Stomach (tissue), 9 donors: ENCODE data around the gene TLE6. TPM values are rescaled to one million over a fixed set of nuclear protein-coding genes. Genes with fewer than 3 reads are reported as not detected.

ENCODE experiments used
- DNase-seq, 2 donors: peaks; one replicate each; pipeline versions ENCODE4 v3.0.0 to v3.0.0-alpha.2; 2013 to 2019
- H3K27ac ChIP-seq, 5 donors: fragments of 200-600 bp in 4 of 5; sonication (generic) in 4 of 5; one replicate each; pipeline ENCODE4 v1.5.1; 2013 to 2019; ENCODE audit warnings: mild to moderate bottlenecking in 1 of 5, moderate library complexity in 1 of 5
- H3K27me3 ChIP-seq, 3 donors: fragments of 200-600 bp; sonication (generic); one replicate each; pipeline ENCODE4 v1.5.1; 2017 to 2019; ENCODE audit warnings: mixed run types in 1 of 3
- H3K36me3 ChIP-seq, 4 donors: fragments of 200-600 bp; sonication (generic); 1 replicate in 3 of 4; 2 replicates in 1 of 4; pipeline ENCODE4 v1.5.1; 2016 to 2019
- H3K4me1 ChIP-seq, 4 donors: fragments of 200-600 bp; sonication (generic); one replicate each; pipeline ENCODE4 v1.5.1; 2016 to 2019
- H3K4me3 ChIP-seq, 4 donors: fragments of 200-600 bp; sonication (generic) in 3 of 4; one replicate each; pipeline ENCODE4 v1.5.1; 2016 to 2019; ENCODE audit warnings: mild to moderate bottlenecking in 1 of 4
- H3K9me3 ChIP-seq, 4 donors: fragments of 200-600 bp; sonication (generic); one replicate each; pipeline ENCODE4 v1.5.1; 2016 to 2019
- EP300 ChIP-seq: sonication (generic); formaldehyde crosslinking; IDR thresholded peaks from one replicate; pipeline ENCODE4 v1.6.1; 2017; ENCODE audit warnings: antibody characterized with exemption
- POLR2A ChIP-seq, 4 donors: fragments of 450-650 bp; IDR thresholded peaks; one replicate each; pipeline ENCODE4 v1.6.1; 2016; ENCODE audit warnings: antibody characterized with exemption in 4 of 4, control low read depth in 2 of 4, mild to moderate bottlenecking in 1 of 4, moderate library complexity in 1 of 4
- POLR2AphosphoS5 ChIP-seq, 3 donors: sonication (generic); formaldehyde crosslinking; IDR thresholded peaks; one replicate each; pipeline ENCODE4 v1.6.1; 2016; ENCODE audit warnings: antibody characterized with exemption in 3 of 3
- whole genome bisulfite sequencing, 5 donors: extraction: QIAGEN DNeasy Blood & Tissue Kit in 3 of 5; methylation state at CpG; one replicate each; pipeline versions ENCODE4 v1.1.5 to v1.1.7; 2013 to 2018; 5-methylcytosine and 5-hydroxymethylcytosine counted together
- intact Hi-C: fragments of 100-400 bp; cut with DNase I; formaldehyde crosslinking; loops from one replicate; pipeline ENCODE4 v1.15.1; 2023; ENCODE audit warnings: low total_unique reads
- polyA plus RNA-seq, 3 donors: library from polyadenylated mRNA; stranded (reverse); fragments of 200-250 nt; gene quantifications; one replicate each; pipeline ENCODE4 v1.2.3, GENCODE V29; 2013
- total RNA-seq, 5 donors: library from RNA; depleted of rRNA; stranded (reverse); fragments of >200 nt; gene quantifications; one replicate each; pipeline versions ENCODE4 v1.1.0 to v1.2.3, GENCODE V29; 2014 to 2016
- TF ChIP-seq, protein P1 (sequence below), 7 experiments: fragments of 450-650 bp in 4 of 7; fragments of 200-600 bp in 3 of 7; sonication (generic) in 3 of 7; IDR thresholded peaks; one replicate each; pipeline ENCODE4 v1.5.1; 2016 to 2019; ENCODE audit warnings: antibody characterized with exemption in 7 of 7, control low read depth in 2 of 7, mild to moderate bottlenecking in 1 of 7
- donor health status: healthy with polysubstance abuse.
- donor health status: Bipolar disorder and iron deficiency.
- donor health status: healthy.

Gene TLE6
- total and polyA plus RNA-seq, 8 donors, result 0.31 to 7.0 (median 2.7) TPM; not detected in 1

DNA sequence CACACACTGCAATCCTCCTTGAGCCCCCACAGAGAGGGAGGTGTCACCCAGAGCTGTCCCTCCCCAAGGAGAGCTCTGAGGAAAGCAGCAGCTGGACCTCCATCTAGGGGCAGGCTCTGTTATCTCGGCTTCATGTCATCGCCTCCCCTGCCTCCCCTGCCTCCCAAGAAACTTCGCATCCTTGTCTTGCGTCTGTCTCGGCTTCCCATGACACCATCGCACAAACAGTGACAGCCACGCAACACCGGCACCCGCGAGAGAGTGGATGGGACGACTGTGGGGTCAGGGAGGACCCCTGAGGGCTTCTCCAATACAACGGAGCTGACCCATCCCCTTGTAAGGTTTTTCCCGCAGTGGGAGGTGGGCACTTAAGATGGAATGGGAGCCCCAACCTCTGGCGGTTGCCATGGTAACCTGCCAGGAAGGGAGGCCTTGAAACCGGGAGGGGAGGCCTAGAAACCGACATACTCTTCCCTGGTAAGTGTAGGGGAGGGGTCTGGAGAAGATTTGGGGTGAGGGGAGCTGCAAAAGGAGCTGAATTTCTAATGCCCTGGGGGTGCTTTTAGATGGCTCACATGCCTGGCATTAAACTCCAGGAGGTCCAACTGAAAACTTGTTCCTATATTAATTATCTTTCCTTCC, 35.4 kb downstream of the TLE6 start:
- no peak for DNase-seq
- Histone ChIP-seq H3K36me3 (peaks cover 0 to 53% (median 45%) of the 10 kb centered on the region in 4 donors), H3K4me1 (peaks cover 0 to 16% (median 9%) of the 10 kb centered on the region in 4 donors), H3K27ac (peak overlapping the region in 3 of 5 donors; percentile 31 to 46 (median 33)), H3K27me3 (no peaks in the 10 kb centered on the region), H3K4me3 (no peak overlapping the region), H3K9me3 (no peaks in the 10 kb centered on the region)
- 69 to 80% (median 70%) methylated on average over 16 of the region's 16 CpGs for WGBS, 5 donors
- intact Hi-C loops, result no loop called here
- no peak for TF ChIP-seq EP300
- TF ChIP-seq, protein P1, sequence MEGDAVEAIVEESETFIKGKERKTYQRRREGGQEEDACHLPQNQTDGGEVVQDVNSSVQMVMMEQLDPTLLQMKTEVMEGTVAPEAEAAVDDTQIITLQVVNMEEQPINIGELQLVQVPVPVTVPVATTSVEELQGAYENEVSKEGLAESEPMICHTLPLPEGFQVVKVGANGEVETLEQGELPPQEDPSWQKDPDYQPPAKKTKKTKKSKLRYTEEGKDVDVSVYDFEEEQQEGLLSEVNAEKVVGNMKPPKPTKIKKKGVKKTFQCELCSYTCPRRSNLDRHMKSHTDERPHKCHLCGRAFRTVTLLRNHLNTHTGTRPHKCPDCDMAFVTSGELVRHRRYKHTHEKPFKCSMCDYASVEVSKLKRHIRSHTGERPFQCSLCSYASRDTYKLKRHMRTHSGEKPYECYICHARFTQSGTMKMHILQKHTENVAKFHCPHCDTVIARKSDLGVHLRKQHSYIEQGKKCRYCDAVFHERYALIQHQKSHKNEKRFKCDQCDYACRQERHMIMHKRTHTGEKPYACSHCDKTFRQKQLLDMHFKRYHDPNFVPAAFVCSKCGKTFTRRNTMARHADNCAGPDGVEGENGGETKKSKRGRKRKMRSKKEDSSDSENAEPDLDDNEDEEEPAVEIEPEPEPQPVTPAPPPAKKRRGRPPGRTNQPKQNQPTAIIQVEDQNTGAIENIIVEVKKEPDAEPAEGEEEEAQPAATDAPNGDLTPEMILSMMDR (IDR thresholded peaks at IDR 0.05), result no peak
- no peak for TF ChIP-seq POLR2AphosphoS5 (IDR thresholded peaks at IDR 0.05)
- TF ChIP-seq POLR2A (IDR thresholded peaks at IDR 0.05), result no peak

DNA sequence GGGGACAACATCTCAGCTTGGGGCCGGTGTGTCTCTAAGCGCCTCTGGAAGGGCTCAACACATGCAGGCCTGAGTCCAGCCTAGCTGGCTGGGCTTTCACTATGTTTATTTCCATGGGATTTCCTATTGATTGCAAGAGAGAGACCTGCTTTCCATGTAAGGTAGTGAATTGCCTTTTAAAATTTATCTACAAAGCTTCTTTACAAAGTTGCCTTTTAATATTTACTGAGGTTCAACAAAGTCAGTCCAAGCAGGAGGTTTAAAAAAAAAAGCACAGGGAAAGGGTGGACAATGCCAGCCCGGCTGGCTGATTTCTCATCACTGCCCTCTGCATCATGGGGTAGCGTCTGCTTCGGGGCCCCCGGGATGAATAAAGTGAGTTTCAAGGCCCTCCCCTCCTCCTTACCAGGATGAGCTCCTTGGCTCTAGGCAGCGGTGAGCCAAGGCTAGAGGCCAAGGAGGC, 35.9 kb downstream of the TLE6 start:
- TF ChIP-seq EP300 (no peak), POLR2AphosphoS5 (IDR thresholded peaks at IDR 0.05) (no peak)
- intact Hi-C loops, result no loop called here
- H3K4me3 ChIP-seq, result no peak overlapping the region

DNA sequence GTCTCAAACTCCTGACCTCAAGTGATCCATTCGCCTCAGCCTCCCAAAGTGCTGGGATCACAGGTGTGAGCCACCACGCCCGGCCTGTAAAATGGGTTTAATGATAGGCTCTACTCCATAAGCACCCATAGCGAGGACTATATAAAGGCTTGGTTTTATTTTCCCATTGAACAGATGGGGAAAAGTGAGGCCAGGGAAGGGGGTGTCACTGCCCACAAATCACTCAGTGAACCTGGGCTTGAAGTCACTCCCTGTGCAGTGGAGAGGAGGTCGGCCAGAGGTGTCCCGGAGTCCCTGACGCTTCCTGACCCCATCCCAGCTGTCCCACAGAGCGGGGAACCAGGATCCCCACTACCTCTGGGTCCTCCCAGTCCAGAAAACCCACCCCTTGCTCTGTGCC, 36.8 kb downstream of the TLE6 start:
- Histone ChIP-seq H3K4me1 (peaks cover 0 to 16% (median 9%) of the 10 kb centered on the region in 4 donors), H3K27me3 (no peaks in the 10 kb centered on the region), H3K27ac (peak overlapping the region in 1 of 5 donors; percentile 33), H3K9me3 (no peaks in the 10 kb centered on the region), H3K4me3 (no peak overlapping the region), H3K36me3 (peaks cover 0 to 45% (median 38%) of the 10 kb centered on the region in 4 donors)
- intact Hi-C loops, result no loop called here
- DNase-seq, result no peak
- TF ChIP-seq, protein P1 (IDR thresholded peaks at IDR 0.05), result no peak
- TF ChIP-seq POLR2A (IDR thresholded peaks at IDR 0.05) (no peak), POLR2AphosphoS5 (IDR thresholded peaks at IDR 0.05) (no peak), EP300 (no peak)
- 94 to 98% (median 97%) methylated on average over 8 of the region's 8 CpGs for WGBS, 5 donors

More for the DNA sequence above, 35.9 kb downstream of the TLE6 start:
- Histone ChIP-seq H3K36me3 (peaks cover 0 to 48% (median 40%) of the 10 kb centered on the region in 4 donors), H3K9me3 (no peaks in the 10 kb centered on the region), H3K27me3 (no peaks in the 10 kb centered on the region), H3K27ac (peak overlapping the region in 3 of 5 donors; percentile 31 to 46 (median 33)), H3K4me1 (peaks cover 0 to 16% (median 9%) of the 10 kb centered on the region in 4 donors)
- peak in 1 of 2 donors; percentile 47 for DNase-seq
- 19 to 45% (median 28%) methylated on average over 6 to 7 of the region's 7 CpGs for WGBS, 5 donors

DNA sequence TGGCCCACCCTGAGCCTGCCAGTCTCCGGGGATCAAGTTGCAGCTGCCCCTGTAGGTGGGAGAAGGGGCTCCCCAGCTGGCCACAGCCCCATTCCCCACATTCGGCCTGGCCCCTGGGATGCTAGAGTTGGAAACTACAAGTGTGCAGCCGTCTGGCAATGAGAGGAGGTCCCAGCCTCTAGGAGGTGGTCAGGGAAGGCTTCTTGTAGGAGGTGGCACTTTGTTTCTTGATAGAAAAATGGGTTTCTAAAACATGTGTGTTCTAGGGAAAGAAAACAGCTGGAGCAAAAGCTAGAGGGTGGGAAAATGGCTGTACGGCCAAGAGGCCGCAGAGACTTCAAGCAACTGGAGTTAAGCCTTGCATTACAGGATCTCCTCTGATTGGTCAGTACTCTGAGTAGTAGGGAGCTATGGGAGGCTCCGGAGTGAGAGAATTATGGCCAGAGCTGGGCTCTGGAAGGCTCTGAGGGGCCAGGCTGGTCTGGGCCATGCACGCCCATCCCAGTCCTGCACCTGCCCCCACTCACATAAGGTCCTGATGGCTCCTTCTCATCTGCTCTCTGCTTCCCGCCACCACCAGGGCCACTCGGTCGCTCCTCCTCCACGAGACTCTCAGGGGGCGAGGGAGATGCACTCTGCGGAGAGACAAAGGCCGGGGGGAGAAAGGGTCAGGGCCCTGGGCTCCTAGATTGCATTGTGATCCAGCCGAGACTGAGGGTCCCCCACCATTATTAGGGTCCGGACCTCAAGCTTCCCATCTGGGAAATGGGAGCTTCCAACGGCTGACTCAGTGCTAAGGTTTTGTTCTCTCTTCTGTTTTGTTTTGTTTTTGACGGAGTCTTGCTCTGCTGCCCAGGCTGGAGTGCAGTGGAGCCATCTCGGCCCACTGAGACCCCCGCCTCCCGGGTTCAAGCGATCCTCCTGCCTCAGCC, 38.0 kb downstream of the TLE6 start:
- 90 to 95% (median 92%) methylated on average over 22 of the region's 22 CpGs for WGBS, 5 donors
- DNase-seq, result no peak
- Histone ChIP-seq H3K36me3 (peaks cover 0 to 40% (median 33%) of the 10 kb centered on the region in 4 donors), H3K4me3 (no peak overlapping the region), H3K9me3 (no peaks in the 10 kb centered on the region), H3K27me3 (no peaks in the 10 kb centered on the region), H3K27ac (no peak overlapping the region), H3K4me1 (peaks cover 0 to 16% (median 9%) of the 10 kb centered on the region in 4 donors)
- intact Hi-C loops, result no loop called here
- TF ChIP-seq EP300 (no peak), POLR2A (IDR thresholded peaks at IDR 0.05) (no peak), POLR2AphosphoS5 (IDR thresholded peaks at IDR 0.05) (no peak)
- TF ChIP-seq, protein P1 (IDR thresholded peaks at IDR 0.05), result no peak
